Activated effector memory CD4-positive, alpha-beta T cell treated with anti-CD3 and anti-CD28 coated beads, Interleukin-2, amount 50 U/mL, for 16 hours (primary cell): ENCODE results near the gene THAP10.
"Not testable (repeated sequence)": the region's sequence is repeated elsewhere in the genome, so short reads cannot be mapped to it uniquely, and the experiment has no call there.

Source experiments
- DNase-seq: peaks from one replicate; pipeline ENCODE4 v3.0.0-alpha.2; 2020

Gene THAP10

DNA sequence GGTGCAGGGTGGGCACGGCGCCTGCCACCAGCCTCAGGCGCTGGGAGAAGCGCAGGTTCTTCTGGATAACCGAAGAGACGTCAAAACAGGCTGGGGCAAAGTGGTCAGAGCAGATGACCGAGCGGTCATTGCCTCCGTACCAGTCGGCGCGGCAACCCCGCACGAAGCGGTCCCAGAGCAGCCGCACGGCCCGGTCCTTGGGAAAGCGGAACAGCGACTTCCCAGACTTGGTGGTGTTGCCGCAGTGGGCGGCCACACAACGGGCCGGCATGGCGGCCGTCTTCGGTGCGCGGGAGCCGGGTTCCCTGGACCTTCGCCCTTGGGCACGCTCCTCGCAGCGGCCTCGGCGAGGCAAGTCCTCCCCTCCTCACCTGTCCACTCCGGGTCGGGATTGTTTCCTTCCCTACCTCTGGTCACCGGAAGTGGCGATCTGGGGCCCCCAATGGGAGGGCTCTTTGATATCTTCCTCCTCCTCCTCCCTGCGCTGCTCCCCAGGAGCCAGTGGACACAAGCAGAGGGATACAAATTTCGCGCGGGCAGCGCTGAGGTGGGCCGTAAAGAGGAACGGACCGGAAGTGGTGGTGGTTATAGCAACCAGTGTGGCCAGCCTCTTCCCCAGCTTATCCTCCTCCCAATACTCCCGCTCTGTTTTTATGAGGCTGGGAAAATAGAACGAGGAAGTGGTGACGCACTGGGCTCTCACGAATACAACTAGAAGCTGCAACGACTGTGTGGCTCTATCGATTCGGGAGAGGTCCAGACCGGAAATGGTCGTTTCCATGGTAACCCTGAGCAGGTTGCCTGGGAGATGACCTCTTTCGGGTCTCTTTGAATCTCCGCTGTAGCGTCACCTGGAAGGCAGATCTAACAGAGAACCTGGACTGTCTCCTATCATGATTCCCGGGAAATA is at the start of gene THAP10, which contains the start of gene LRRC49:
Gene THAP10, minus strand, starts transcription at position 432 of the 910 bp plus-strand sequence. Its CDS starts 161 bp downstream, at position 271.
Gene LRRC49, plus strand, starts transcription at position 825 of the 910 bp plus-strand sequence. Its CDS starts 69 bp downstream, at position 894.
- DNase-seq, result peak; percentile 71

DNA sequence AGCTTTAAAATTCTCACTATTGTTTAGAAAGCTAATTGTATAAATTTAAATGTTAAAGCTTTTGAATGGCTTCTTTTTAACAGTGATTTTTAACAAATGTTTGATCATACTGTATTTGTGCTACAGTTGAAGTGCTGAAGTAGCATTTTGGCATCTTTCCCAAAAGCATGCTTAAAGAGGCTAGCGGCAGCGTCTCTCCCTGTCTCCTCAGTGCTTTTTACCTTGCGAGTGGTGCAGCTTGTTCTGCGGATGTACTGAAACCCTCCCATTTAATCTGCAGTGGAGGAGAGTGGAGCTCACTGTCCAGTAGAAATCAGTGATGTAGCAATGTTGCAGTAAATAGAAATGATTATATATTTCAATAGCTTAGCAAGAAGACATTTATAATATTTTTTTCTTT is 44.1 kb upstream of the THAP10 start:
- DNase-seq, result no peak

DNA sequence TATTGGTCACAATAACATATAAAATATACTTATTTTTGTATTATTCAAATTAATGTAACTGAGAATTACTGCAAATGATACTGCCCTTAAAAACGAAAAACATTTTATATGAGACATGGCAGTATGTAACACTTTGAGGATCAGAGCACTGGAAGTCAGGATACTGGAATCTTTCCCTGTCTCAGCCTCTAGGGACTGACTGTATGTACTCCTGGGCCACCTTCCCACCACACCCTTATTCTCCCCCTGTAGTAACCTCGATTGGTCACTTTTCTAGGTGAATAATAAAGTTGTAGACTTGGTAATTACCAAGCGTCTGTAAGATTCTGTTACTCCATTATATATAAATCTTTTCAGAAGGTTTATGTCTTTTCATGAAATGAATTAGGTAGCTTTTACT is 43.4 kb upstream of the THAP10 start:
- DNase-seq, result no peak

DNA sequence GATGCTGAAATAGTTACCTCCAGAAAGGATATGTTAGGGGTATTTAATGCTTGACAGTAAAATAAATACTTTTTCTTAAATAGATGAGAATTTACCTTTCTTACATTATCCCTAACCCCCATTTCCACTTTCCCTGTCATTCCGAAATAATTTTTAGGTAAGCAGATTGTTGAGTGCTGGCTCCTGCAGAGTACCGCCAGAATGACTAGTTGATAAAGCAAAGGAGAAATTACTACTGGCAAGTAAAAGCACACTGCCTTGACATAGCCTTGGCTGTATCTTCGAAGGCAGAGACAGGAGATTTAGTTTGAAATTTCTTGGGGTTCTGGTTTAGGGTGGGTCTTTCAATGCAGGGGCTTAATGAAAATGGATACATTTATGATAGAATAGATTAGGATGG is 41.2 kb upstream of the THAP10 start:
- DNase-seq, result no peak

DNA sequence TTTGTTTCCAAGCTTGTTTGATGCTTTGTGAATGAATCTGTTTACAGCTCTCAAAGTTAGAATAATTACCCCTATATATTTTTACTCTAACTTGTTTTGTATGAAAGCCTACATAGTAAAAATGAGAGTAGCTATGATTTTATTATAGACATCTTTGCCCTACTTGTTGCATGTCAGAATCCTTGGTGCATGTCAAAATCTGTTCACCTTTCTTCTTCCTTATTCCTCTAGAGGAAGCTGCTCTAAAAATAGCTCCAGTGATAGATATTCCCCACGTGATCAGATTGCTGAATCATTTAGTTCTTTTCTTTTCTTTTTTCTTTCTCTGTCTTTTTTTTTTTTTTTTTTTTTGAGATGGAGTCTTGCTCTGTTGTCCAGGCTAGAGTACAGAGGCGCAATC is 40.2 kb upstream of the THAP10 start:
- DNase-seq, result no peak

DNA sequence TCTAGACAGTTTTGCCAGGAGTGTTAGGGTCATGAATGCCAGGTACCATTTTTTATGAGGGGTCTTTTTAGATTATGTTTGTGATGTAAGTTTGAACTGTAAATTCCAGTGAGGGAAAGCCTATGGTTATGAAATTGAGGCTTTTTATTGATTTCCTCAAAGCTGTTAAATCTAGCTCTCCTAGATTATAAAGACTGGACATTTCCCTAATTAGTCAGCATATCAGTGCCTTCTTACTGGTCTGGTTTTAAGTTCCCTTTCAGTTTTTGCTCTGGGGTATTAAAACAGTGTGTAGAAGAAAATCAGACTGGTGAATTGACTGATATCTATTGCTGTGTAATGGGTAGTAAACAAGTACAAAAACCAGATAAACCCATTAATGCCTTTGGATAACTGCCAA is 39.6 kb upstream of the THAP10 start:
- no peak for DNase-seq

DNA sequence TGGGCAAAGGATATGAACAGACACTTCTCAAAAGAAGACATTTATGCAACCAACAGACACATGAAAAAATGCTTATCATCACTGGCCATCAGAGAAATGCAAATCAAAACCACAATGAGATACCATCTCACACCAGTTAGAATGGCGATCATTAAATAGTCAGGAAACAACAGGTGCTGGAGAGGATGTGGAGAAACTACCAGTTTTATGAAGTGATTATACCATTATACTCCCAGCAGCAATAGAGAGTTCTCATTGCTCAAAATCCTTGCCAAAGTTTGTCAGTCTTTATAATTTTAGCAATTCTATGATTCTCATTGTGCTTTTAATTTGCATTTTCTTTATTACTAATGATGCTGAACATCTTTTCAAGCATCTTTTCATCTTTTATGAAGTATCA is 34.7 kb upstream of the THAP10 start:
- not testable (repeated sequence) for DNase-seq

DNA sequence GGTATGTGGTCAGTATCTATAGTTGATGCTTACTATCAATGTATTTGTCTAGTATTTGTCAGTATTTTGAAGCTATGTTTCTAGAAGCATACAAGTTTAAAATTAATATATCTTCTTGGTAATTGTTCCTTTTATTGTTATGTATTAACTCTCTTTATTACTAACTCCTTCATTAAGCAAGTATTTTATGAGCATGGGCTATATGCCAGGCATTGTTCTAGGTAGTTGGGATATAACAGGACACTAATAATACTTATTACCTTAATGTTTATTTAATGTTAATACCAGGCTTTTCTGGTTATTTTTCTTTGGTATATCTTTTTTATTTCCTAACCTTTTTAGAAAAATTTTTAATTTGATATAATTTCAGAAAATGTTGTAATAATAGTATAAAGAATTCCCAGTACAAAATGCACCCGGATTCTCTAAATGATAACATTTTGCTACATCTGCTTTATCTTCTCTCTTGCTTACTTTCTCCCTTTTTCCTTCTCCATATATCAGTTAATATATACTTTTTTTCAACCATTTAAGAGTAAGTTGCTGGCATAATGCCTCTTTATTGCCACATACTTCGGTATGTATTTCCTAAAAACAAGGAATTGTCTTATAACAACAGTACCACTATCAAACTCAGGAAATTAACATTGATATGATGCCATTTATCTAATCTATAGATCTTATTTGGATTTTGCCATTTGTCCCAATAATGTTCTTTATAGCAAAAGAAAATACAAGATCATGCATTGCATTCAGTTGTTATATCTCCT is 31.3 kb upstream of the THAP10 start:
- DNase-seq, result no peak

DNA sequence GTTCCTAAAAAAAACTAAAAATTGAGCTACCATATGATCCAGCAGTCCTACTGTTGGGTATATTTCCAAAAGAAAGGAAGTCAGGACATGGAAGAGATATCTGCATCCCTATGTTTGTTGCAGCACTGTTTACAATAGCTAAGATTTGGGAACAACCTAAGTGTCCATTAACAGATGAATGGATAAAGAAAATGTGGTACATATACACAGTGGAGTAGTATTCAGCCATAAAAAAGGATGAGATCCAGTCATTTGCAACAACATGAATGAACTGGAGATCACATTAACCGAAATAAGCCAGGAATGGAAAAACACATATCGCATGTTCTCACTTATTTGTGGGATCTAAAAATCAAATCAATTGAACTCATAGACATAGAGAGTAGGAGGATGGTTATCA is 29.9 kb upstream of the THAP10 start:
- no peak for DNase-seq

DNA sequence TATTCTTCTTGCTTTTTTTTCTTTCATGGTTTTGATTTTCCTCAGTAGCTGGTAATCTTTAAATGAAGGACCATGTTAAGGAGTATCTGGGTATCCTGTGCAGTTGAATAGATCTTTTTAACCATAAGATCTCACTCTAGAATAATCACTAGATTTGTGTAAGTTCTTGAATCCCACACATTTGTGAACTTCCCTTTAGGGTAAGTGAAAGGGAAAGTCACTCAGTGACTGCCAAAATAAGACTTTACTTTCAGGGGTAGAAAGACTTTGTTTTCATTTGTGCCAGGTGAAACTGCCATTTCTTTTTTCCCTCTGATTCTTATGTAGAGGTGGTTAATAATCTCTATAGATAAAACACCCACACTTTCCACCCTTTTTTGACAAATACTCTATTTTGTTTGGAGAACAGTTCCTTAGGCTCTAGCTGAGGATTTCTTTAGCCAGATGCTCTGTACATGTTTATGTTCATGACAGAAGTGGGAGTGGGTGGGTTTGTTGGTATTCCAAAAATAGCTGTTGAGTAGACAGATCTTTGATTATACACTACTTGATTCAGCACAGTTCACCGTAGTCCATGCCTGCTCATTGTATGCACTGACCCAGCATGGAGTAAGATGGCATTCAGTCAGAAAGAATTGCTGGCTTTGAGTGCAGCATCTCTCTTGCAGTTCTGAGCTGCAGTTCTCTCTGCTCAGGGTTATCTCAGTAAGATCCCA is 28.9 kb upstream of the THAP10 start:
- no peak for DNase-seq

DNA sequence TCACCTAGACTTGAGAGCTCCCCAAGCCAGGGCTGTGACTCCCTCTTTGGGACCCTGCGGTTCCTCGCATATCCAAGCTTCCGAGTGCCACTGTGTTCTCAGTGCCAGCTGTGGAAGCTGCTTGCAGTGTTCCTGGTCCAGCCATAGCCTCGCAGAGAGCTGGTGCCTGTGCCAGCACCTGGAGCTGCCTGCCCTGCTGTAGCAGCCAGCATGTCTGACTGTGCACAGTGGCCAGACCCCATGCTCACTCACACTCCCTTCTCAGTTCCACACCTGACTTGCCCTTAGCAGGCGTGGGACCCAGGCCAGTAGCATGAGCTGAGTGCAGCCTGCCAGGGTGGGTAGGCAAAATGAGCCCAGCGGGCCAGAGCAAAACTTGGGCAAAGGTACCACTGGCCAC is 25.7 kb upstream of the THAP10 start:
- no peak for DNase-seq

DNA sequence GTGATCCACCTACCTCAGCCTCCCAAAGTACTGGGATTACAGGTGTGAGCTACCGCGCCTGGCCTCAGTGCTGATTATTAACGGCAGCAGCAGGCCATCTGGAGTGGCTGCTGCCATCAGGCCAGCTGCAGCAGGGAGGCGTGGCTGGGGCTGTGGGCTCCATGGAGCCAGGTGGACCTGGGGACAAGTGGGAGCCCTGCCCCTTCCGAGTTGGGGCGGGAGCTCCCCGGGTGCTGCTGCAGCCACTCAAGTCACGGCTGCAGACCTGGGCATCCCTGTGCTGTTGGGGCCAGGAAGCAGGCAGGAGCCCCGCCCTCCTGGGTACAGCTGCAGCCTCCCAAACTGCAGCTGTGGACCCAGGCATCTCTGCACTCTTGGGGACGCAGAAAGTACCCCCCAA is 24.3 kb upstream of the THAP10 start:
- no peak for DNase-seq

DNA sequence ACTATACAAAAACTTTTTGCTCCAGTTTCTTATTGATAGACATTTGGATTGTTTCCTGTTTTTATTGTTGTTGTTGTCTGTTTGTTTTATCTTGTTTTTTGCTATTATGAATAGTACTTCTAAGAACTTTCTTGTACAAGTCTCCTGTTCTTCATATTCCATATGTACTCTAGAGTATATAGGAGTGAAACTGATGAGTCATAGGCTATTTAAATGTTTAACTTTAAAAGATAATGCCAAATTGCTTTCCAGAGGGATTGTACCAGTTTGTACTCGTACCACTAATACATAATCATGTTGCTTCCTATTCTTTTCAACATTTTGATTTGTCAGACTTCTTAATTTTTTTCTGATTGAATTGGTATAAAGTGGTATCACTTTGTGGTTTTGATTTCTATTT is 20.0 kb upstream of the THAP10 start:
- DNase-seq, result no peak

DNA sequence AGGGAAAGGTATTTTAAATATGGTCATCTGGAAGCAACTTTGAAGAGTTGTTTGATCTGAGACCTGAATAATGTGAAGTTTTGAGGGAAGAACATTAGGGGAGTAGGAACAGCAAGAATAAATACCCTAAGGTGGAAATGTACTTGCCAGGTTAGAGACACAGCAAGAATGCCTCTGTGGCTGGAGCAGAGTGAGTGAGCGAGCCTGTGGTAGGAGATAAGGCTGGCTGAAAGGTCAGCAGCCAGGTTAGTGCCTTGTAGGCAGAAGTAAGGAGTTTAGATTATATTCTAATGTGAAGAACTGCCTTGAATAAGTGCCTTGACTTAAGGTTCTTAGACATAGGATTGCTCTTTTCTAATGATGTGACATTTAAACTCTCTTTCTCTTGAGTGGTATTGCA is 18.7 kb upstream of the THAP10 start:
- DNase-seq, result no peak

DNA sequence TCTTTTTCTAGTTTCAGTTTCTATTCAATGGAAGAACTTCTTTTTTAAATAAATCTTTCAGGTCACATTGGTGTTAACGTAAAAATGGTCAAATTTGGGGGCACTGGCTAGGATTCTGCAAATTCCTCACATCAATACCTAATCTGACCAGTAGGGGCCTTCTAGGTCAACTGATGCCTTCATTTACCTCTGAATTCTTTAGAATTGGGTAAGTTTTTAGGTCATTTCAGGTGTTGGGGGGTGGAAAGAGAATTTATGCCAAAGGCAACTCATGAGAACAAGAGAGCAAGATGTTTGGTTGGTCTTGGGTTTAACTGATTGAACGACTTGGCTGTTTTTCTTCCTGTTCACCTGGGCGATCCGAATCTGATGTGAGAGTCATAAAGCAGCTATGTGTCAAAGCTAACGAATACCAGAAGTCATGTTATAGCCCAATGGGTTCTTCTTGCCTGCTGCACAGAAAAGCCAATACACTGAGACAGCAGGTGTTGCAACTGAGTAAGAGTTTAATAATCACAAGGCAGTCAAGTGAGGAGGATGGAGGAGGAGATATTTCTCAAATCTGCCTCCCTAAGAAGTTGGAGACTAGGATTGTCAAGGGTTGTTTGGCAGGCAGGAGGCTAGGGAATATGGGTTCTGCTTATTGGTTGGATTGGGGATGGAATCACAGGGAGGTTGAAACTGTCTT is 15.7 kb upstream of the THAP10 start:
- no peak for DNase-seq

DNA sequence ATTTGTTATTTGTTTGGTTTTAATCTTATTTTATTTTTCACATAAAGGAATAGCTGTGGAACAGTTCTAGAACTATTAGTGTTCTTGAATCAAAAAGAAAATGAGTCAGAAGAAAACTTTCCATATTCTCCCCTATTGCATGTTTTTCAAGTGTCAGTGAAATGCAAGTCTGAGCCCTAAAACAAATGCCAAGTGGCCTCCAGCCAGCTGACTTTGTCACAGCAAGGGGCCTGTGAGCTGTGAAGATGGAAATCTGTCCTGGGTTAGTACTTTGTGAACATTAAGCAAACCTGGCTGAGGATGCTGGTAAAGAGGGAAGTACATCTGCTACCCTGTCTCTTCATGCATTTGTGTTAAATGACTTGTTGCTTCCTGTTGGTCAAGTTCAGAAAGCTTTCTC is 14.6 kb upstream of the THAP10 start:
- no peak for DNase-seq

DNA sequence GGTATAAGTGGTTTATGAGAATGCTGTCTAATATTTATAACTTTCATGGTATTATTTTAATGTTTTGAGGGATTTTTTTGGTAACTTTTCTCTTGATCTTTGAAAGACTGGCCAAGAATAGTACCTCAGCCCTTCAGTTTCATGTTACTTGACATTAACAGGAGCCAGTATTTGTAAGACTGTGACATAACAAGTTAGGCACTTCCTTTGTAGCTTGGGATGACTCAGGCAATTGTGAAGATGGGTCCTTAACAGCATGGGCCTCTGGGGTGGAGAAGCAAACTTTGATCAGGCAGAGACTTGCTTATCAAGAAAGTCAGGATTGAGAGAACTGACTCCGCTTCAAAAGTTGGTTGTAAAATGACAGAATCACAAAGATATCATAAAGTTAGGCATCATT is 9.9 kb upstream of the THAP10 start:
- no peak for DNase-seq

DNA sequence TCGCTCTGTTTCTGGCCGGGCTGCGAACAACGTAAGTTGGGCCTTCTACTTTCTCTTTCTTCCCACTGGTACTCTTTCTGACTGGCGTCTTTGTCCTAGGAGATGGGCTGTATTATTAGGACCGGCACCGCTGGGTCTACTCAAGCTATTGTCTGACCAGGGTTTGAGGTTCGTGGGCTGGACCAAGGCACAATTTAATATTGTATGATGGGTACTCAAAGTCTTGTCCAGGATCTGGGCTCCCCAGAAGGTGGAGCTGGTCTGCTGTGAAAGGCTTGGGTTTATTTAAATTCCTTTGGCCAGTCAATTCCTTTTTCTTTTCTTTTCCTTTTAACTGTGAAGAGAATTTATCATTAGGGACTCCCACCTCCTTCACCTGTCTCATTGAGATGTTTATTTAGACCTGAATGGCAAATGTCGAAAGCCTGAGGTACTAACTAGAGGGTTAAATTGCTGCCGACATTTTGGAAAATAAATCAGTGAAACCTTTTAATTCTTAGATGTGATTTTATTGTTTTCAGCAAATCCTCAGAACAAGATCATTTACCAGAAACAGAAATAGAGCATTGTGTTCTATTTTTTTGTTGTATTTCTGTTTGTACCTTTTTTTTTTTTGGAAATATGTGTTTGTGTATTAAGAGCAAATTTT is 803 bp upstream of the THAP10 start:
- no peak for DNase-seq

DNA sequence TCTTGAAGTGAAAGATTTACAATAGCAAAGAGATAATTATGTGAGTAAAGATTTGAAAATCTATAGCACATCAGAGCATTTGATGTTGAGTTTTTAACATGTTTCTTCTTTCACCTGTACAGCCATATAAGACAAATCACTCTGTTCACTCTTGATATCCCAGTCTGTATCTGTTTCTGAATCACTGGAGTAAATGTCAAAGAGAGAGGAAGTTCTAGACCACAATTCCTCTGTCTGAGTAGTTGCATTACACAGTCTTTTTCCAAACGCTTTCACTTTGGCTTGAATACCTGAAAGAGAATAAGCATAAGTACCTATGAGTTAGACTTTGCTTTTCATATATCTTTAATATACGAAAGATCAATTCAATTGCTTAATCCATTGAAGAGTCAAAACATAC is 9.9 kb downstream of the THAP10 start:
- DNase-seq, result no peak

DNA sequence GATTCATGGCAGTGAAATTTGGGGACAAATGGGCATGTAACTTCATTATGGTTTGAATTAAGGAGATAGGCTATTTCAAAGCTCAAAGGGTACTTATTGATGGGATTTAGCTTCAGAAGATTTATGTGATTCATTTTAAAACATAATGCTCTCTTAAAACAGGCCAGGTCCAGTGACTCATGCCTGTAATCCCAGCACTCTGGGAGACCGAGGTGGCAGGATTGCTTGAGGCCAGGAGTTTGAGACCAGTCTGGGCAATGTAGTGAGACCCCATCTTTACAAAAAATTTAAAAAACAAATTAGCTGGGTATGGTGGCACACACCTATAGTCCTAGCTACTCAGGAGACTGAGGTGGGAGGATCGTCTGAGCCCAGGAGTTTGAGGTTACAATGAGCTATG is 11.5 kb downstream of the THAP10 start:
- no peak for DNase-seq

DNA sequence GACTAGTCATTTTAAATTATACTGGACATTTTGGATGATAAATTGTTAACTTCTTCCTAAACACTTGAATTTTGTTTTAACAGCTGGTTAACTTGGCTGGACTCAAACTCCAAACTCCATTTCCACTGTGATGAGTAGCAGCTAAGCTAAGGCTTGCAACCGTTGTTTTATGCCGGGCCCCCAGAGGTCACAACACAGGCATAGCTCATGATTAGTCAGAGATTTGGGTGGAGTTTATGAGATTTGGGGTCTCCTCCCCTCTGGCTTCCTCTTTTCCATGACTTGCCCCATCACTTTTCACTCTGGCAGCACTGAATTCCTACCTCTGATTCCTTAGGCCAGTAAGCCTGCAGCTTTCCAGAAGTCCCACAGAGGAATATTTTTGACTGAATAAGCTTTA is 12.8 kb downstream of the THAP10 start:
- DNase-seq, result no peak

DNA sequence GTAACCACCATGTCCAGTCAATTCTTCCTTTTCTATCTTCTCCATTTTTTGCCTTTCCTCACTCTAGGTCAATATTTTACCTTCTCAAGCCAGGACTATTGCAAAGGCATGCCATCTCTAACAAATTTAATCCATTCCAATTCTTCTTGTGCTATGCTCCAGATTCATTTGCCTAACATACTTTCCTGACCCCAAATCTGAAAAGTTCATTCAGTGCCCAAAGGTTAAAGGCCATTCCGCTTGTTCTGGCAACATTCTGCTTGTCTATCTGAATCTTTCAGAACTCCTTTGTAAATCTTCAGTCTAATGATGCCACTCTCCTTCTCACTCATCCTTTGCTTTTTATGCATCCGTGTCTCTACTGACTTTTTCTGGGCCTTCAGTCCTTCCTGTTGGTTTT is 15.6 kb downstream of the THAP10 start:
- DNase-seq, result no peak
